ENCODE results near the gene SEMA3E. TPM values are rescaled to one million over a fixed set of nuclear protein-coding genes. Genes with fewer than 3 reads are reported as not detected.

The SEMA3E gene
- 0.11 and 1.0 TPM in 2 replicates for total RNA-seq

DNA sequence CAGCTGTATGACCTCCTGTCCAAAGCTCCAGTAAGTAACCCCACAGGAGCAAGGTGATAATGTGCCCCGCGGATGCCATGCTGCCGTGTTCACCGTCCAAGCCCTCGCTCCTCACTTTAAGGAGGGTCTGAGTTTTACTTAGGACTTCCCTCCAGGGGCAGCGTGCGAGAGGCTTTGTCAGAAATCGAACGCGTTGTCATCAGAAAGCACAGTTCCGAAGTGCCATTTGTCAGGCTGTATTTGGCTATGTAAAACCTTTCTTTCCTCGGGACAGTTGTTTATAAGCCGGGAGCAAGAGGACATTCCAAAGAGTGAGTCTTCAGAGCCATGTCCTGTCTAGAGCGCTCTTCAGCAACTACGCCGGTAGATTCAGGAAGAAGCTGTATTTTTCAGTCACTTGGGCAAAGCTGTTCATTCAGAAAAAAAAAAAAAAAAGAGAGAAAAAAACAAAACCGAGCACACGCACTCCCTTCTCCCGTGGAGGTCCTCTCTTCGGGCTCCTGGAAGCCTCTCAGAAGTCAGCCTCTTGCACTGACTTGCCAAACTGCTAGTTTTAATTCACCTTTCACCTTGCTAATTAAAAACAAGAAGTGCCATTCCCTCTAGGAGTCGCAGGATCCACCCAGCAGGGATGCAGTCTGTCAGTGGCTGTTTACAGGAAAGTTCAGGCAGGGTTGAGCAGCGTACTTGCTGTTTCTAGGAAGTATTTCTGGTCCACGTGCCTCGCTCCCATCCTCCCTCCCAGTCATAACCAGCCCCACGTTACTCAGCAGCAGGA is at the start of gene SEMA3E:
SEMA3E (minus strand) TSS at position 676 of the 778 bp plus-strand sequence.

